Left ventricle myocardium inferior (tissue), 1 donor: Measurements from ENCODE around the gene MB21D2. TPM values are rescaled to one million over a fixed set of nuclear protein-coding genes. Genes with fewer than 3 reads are reported as not detected.

Experiments used
- DNase-seq: peaks from one replicate; pipeline ENCODE4 v3.0.0-alpha.2; 2020
- H3K27ac ChIP-seq: fragments of 200-600 bp; replicated peaks from 2 replicates; pipeline ENCODE4 v1.8.0; 2021
- H3K27me3 ChIP-seq: fragments of 200-600 bp; 2 replicates; pipeline ENCODE4 v1.8.0; 2021; ENCODE audit warnings: low read depth
- H3K36me3 ChIP-seq: fragments of 200-600 bp; 2 replicates; pipeline ENCODE4 v1.8.0; 2021
- H3K4me1 ChIP-seq: fragments of 200-600 bp; 2 replicates; pipeline ENCODE4 v1.8.0; 2021
- H3K4me3 ChIP-seq: fragments of 200-600 bp; 2 replicates; pipeline ENCODE4 v1.8.0; 2021; ENCODE audit warnings: mild to moderate bottlenecking, moderate library complexity
- H3K9me3 ChIP-seq: fragments of 200-600 bp; replicated peaks from 2 replicates; pipeline ENCODE4 v1.8.0; 2021
- intact Hi-C: fragments of 100-400 bp; cut with micrococcal nuclease; formaldehyde crosslinking; loops from one replicate; pipeline ENCODE4 v1.11.0; 2022
- total RNA-seq: library from RNA; stranded (reverse); fragmentation: NEBNext Ultra II Directional; extraction: Animal tissue kit (Norgen Biotek cat#: 25700); gene quantifications from one replicate; pipeline ENCODE4 v1.2.1, GENCODE V29; 2021
- TF ChIP-seq, protein P1 (sequence below): fragments of 200-600 bp; IDR thresholded peaks from 2 replicates; pipeline ENCODE4 v1.8.0; 2021; ENCODE audit warnings: antibody characterized with exemption, mild to moderate bottlenecking, borderline replicate concordance
- donor health status: DM: no; HTN: yes; CAD: no; lungs with severe emphysema.

MB21D2 gene
- total RNA-seq, 1 donor from 2014 or later, result 1.8 TPM

DNA sequence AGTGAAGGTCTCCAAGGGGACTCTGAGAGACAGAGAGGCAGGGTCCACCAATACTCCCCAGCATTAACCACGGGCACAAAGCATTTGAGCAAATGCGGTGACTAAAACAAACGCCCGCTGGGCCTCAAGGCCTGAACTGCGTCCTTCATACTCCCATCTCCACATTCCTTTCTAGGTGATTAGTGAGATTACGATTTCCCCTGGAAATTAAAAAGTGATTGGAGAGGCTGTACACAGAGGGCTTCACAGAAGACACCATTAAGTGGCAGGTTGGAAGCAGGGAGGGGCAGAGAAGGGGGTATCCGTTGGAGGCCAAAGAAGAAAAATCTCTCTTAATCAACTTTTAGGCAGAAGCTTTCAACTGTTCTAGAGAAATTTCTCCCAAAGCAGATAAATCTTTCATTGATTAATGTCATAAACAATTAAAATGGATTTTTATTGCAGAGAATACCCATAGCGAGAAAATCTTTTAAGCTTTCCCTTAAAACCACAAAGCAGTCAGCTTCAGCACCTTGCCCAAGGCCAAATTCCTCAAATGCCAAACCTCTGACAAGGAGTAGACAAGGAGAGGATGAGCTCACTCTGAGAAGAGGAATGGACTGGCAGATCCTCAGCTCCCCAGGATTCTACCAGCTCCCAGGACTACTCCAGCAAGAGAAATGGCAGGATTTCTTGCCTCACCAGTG lies 38.2 kb downstream of the MB21D2 start:
- TF ChIP-seq, protein P1, sequence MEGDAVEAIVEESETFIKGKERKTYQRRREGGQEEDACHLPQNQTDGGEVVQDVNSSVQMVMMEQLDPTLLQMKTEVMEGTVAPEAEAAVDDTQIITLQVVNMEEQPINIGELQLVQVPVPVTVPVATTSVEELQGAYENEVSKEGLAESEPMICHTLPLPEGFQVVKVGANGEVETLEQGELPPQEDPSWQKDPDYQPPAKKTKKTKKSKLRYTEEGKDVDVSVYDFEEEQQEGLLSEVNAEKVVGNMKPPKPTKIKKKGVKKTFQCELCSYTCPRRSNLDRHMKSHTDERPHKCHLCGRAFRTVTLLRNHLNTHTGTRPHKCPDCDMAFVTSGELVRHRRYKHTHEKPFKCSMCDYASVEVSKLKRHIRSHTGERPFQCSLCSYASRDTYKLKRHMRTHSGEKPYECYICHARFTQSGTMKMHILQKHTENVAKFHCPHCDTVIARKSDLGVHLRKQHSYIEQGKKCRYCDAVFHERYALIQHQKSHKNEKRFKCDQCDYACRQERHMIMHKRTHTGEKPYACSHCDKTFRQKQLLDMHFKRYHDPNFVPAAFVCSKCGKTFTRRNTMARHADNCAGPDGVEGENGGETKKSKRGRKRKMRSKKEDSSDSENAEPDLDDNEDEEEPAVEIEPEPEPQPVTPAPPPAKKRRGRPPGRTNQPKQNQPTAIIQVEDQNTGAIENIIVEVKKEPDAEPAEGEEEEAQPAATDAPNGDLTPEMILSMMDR, result no peak
- Histone ChIP-seq H3K36me3 (no peaks in the 10 kb centered on the region), H3K9me3 (no peaks in the 10 kb centered on the region), H3K27me3 (no peaks in the 10 kb centered on the region), H3K4me3 (no peak overlapping the region), H3K27ac (no peak overlapping the region), H3K4me1 (peaks cover 10% of the 10 kb centered on the region)
- no peak for DNase-seq
- intact Hi-C loops, result no loop called here

DNA sequence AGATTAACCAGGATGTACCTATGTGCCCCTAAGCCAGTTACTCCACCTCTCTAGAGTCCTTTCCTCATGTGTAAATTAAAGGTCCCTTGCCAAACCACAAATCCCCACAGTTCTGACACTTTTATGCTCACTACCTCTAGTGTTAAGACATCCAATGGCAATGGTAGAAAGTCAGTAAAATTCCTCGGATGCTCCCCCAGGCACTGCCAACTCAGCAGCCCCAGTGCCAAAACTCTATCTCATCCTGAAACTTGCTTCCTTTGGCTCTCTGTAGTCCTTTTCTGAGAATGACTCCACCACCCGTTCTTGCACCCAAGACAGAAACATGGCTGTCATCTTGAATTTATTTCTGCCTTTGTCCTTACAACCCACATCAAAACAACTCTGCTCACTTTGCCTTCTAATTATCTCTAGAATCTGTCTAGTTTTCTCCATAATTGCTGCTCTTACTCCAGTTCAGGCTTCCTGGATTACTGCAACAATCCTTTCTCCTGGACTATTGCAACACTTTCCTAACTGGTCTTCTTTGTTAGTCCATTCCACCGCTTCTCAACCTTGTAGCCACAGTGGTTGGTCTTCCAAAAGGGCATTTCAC lies 41.6 kb downstream of the MB21D2 start:
- intact Hi-C loops, result no loop called here
- TF ChIP-seq, protein P1, result no peak
- Histone ChIP-seq H3K27ac (no peak overlapping the region), H3K27me3 (no peaks in the 10 kb centered on the region), H3K4me1 (peaks cover 19% of the 10 kb centered on the region), H3K4me3 (no peak overlapping the region), H3K9me3 (no peaks in the 10 kb centered on the region), H3K36me3 (no peaks in the 10 kb centered on the region)
- no peak for DNase-seq

DNA sequence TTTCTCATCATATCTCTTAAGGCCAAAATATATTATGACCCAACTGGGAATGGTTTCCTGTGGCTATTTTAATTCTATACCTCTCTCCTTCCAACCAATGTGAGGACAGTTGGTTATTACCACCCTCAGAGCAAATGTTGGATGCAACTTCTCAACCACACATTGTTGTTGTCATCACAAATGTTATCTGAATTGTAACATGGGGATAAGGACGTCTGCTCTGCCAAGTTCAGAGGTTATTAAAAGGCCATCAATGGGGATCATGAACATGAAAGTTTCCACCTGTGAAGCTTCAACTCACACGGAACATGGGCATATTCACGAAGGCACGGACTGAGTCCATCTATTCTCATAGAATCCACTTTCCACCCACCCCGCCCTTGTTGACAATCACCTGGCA lies 46.8 kb downstream of the MB21D2 start:
- H3K4me3 ChIP-seq, result no peak overlapping the region
- H3K27ac ChIP-seq, result no peak overlapping the region
- no peaks in the 10 kb centered on the region for H3K27me3 ChIP-seq
- no peak for DNase-seq
- H3K4me1 ChIP-seq, result peaks cover 50% of the 10 kb centered on the region
- H3K36me3 ChIP-seq, result no peaks in the 10 kb centered on the region
- TF ChIP-seq, protein P1, result no peak
- H3K9me3 ChIP-seq, result no peaks in the 10 kb centered on the region
- intact Hi-C loops, result no loop called here

DNA sequence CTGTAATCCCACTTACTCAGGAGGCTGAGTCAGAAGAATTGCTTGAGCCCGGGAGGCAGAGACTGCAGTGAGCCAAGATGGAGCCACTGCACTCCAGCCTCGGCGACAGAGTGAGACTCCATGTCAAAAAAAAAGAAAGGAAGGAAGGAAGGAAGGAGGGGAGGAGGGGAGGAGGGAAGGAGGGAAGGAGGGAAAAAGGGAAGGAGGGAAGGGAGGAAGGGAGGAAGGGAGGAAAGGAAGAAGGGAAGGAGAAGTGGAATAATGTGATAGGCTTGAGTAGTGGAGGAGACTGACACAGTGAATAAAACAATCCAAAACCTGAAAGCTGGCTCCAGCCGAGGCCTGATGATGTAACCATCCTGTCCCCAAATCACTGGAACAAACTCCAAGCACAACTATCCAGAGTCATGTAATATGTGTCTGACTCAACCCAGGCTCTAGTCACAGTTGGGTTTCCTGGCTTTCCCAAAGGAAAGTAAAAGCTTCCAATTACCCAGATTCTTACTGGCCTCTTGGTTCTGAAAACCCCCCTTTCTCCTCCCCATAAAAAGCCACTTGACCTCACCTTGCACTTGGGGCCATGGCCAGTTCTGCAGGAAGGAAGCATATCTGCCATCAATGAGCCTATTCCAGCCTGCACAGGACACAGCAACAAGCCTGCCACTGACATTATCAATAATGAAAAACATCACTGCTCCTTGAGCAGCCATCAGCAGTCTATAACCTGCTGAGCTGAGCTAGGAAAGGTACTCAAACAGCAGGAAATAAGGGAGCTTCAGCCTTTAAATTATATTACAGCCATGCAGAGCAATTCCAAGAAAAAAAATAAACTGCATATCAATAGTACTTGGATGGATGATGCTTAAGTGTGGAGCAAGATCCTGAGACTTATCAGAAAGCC lies 48.3 kb downstream of the MB21D2 start:
- H3K27me3 ChIP-seq, result no peaks in the 10 kb centered on the region
- peaks cover 63% of the 10 kb centered on the region for H3K4me1 ChIP-seq
- DNase-seq, result peak; percentile 42
- H3K36me3 ChIP-seq, result no peaks in the 10 kb centered on the region
- TF ChIP-seq, protein P1, result no peak
- peak overlapping the region; percentile 53 for H3K27ac ChIP-seq
- H3K9me3 ChIP-seq, result no peaks in the 10 kb centered on the region
- H3K4me3 ChIP-seq, result no peak overlapping the region
- intact Hi-C loops, result no loop called here

DNA sequence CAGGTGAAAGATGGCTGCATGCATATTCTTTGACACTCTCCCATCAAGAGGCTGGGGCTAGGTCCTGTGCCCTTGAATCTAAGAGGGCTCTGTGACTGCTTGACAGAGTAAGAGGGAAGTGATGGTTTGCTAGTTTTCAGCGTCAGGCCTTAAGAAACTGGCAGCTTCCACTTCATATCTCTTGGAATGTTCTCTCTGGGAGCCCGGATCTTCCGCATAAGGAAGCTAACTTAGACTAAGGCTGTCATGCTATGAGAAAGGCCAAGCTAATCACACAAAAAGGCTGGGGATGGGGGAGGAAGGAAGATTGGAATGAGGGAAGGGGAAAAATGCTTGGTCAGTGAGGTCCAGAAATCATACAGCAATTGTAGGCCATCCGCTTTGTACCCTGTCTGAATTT lies 50.0 kb downstream of the MB21D2 start:
- Histone ChIP-seq H3K4me1 (peaks cover 63% of the 10 kb centered on the region), H3K4me3 (no peak overlapping the region), H3K9me3 (no peaks in the 10 kb centered on the region), H3K27me3 (no peaks in the 10 kb centered on the region), H3K36me3 (no peaks in the 10 kb centered on the region), H3K27ac (peak overlapping the region; percentile 20)
- TF ChIP-seq, protein P1, result no peak
- no peak for DNase-seq
- intact Hi-C loops, result no loop called here
